IPS-20b (cell line): ENCODE measurements around the gene SLC6A7.

ENCODE experiments used
- H3K27ac ChIP-seq: one replicate; pipeline ENCODE4 v1.5.1; 2013; ENCODE audit warnings: low read length
- H3K27me3 ChIP-seq: 2 replicates; pipeline ENCODE4 v1.6.1; 2013; ENCODE audit warnings: mild to moderate bottlenecking, low read length, inconsistent platforms; ENCODE audit not compliant: insufficient read depth
- H3K36me3 ChIP-seq: 2 replicates; pipeline ENCODE4 v1.6.1; 2013; ENCODE audit warnings: low read depth, mild to moderate bottlenecking, inconsistent platforms, low read length, moderate library complexity; ENCODE audit not compliant: insufficient read depth
- H3K4me1 ChIP-seq: 2 replicates; pipeline ENCODE4 v1.6.1; 2013; ENCODE audit warnings: mild to moderate bottlenecking, control low read depth, inconsistent platforms, low read length, moderate library complexity; ENCODE audit not compliant: insufficient read depth
- H3K4me3 ChIP-seq: 2 replicates; pipeline ENCODE4 v1.5.1; 2013; ENCODE audit warnings: mild to moderate bottlenecking, low read length, inconsistent platforms
- H3K9ac ChIP-seq: 2 replicates; pipeline ENCODE4 v1.6.1; 2013; ENCODE audit warnings: low read depth, mild to moderate bottlenecking, inconsistent platforms, low read length, moderate library complexity
- H3K9me3 ChIP-seq: 2 replicates; pipeline ENCODE4 v1.6.1; 2013; ENCODE audit warnings: mild to moderate bottlenecking, low read depth, low read length, inconsistent platforms; ENCODE audit not compliant: insufficient read depth

Gene SLC6A7

GRCh38 chr5:150176745-150177477 lies 13.0 kb upstream of the SLC6A7 start:
- Histone ChIP-seq H3K9me3 (no peaks in the 10 kb centered on the region), H3K27me3 (peaks cover 23% of the 10 kb centered on the region), H3K4me3 (no peak overlapping the region), H3K4me1 (no peaks in the 10 kb centered on the region), H3K9ac (no peak overlapping the region), H3K27ac (no peak overlapping the region), H3K36me3 (no peaks in the 10 kb centered on the region)

GRCh38 chr5:150177721-150178120 lies 12.1 kb upstream of the SLC6A7 start:
- no peaks in the 10 kb centered on the region for H3K9me3 ChIP-seq
- H3K27me3 ChIP-seq: peaks cover 23% of the 10 kb centered on the region
- H3K27ac ChIP-seq: no peak overlapping the region
- H3K4me3 ChIP-seq: no peak overlapping the region
- H3K9ac ChIP-seq: no peak overlapping the region
- no peaks in the 10 kb centered on the region for H3K36me3 ChIP-seq
- H3K4me1 ChIP-seq: no peaks in the 10 kb centered on the region

GRCh38 chr5:150178262-150178661 lies 11.6 kb upstream of the SLC6A7 start:
- Histone ChIP-seq H3K4me1 (no peaks in the 10 kb centered on the region), H3K9ac (no peak overlapping the region), H3K36me3 (no peaks in the 10 kb centered on the region), H3K9me3 (no peaks in the 10 kb centered on the region), H3K4me3 (no peak overlapping the region), H3K27me3 (peaks cover 22% of the 10 kb centered on the region), H3K27ac (no peak overlapping the region)

DNA sequence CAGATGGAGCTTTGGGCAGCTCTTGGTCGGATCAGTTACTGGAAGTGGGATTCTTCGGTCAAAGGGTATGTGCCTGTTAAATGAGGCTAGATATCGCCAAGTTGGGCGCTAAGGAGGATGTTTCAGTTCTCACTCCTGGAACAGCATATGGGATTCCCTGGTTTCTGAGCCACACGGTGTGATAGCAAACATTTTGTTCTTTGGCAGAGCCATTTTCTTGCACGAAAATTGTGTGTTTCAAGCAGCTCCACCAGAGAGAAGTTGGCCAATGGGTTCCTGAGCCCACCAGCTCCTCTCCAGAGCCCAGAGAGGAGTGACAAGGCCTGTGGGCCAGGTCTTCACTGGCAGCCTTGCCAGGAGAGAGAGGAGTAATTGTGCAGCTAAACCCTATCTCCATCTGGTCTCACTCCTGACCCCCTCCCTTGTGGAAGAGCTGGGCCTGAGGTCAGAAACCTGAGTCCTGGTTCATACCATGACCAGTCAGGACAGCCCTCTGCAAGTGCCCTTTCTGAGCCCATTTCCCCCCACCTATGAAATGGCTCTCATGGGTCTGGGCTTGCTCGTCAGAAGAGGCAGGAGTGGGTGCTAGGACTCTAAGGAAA lies 10.7 kb upstream of the SLC6A7 start:
- H3K9me3 ChIP-seq: no peaks in the 10 kb centered on the region
- H3K4me3 ChIP-seq: no peak overlapping the region

DNA sequence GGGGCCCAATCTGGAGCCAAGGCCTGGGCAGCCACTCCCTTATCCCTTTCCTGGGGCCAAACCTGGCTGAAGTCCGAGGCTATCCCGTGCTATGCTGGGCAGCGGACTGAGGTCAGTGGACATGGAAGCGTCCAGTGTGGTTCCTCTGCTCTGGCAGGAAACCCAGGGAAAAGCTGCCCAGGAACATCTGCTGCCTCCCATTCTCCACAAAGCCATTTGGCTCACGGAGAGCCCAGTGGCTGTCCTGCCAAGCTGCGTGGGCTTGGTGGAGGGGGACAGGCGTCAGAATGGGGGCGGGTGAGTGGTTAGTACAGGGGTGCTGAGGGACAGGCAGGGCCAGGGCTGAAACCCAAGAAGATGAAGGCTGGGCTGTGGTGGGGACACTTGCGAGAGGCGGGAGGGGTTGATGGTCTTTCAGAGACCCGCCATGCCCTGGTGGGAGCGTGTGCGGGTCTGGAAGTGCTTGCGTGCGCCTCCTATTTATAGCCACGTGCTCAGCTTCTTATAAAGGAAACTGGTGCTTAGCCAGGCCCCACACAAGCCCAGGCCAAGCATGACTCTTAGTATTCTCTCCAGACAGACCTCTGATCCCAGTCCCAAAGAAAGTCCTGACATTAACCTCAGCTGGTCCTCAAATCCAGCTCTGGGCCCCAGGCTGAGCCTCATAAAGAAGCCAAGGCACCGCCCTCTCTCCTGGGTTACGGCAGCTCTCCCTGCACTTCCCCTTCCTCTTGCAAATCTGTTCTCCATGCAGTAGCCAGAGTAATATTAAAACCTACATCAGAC lies 9.4 kb upstream of the SLC6A7 start:
- no peaks in the 10 kb centered on the region for H3K9me3 ChIP-seq
- no peaks in the 10 kb centered on the region for H3K36me3 ChIP-seq
- peaks cover 35% of the 10 kb centered on the region for H3K27me3 ChIP-seq
- H3K27ac ChIP-seq: no peak overlapping the region
- no peaks in the 10 kb centered on the region; the same call in 1 of the 2 replicates for H3K4me1 ChIP-seq
- H3K4me3 ChIP-seq: no peak overlapping the region
- H3K9ac ChIP-seq: no peak overlapping the region

More for the DNA sequence above, 10.7 kb upstream of the SLC6A7 start:
- Histone ChIP-seq H3K4me1 (no peaks in the 10 kb centered on the region), H3K36me3 (no peaks in the 10 kb centered on the region), H3K27ac (no peak overlapping the region), H3K27me3 (peaks cover 23% of the 10 kb centered on the region; the same call in 1 of the 2 replicates), H3K9ac (no peak overlapping the region)

- no peak overlapping the region for H3K27ac ChIP-seq
- no peaks in the 10 kb centered on the region for H3K9me3 ChIP-seq
- H3K4me3 ChIP-seq: no peak overlapping the region
- peaks cover 6% of the 10 kb centered on the region for H3K4me1 ChIP-seq
- no peak overlapping the region for H3K9ac ChIP-seq
- no peaks in the 10 kb centered on the region for H3K36me3 ChIP-seq
- H3K27me3 ChIP-seq: peaks cover 41% of the 10 kb centered on the region
Measured at GRCh38 chr5:150181027-150181426, 8.8 kb upstream of the SLC6A7 start.

- Histone ChIP-seq H3K4me3 (no peak overlapping the region), H3K27ac (no peak overlapping the region), H3K27me3 (peaks cover 50% of the 10 kb centered on the region), H3K9ac (no peak overlapping the region), H3K4me1 (peaks cover 12% of the 10 kb centered on the region), H3K36me3 (no peaks in the 10 kb centered on the region), H3K9me3 (no peaks in the 10 kb centered on the region)
Measured at GRCh38 chr5:150181766-150182545, 7.9 kb upstream of the SLC6A7 start.

GRCh38 chr5:150182774-150183173 lies 7.1 kb upstream of the SLC6A7 start:
- no peak overlapping the region for H3K4me3 ChIP-seq
- peaks cover 58% of the 10 kb centered on the region for H3K27me3 ChIP-seq
- no peak overlapping the region for H3K9ac ChIP-seq
- no peaks in the 10 kb centered on the region for H3K36me3 ChIP-seq
- peaks cover 12% of the 10 kb centered on the region for H3K4me1 ChIP-seq
- no peaks in the 10 kb centered on the region for H3K9me3 ChIP-seq
- H3K27ac ChIP-seq: no peak overlapping the region

- Histone ChIP-seq H3K36me3 (no peaks in the 10 kb centered on the region), H3K9ac (no peak overlapping the region)
Measured at GRCh38 chr5:150183436-150183835, 6.4 kb upstream of the SLC6A7 start.

GRCh38 chr5:150184006-150184405 lies 5.9 kb upstream of the SLC6A7 start:
- Histone ChIP-seq H3K27ac (no peak overlapping the region), H3K4me1 (peaks cover 12% of the 10 kb centered on the region), H3K9ac (no peak overlapping the region), H3K4me3 (no peak overlapping the region), H3K27me3 (peaks cover 71% of the 10 kb centered on the region), H3K9me3 (no peaks in the 10 kb centered on the region), H3K36me3 (no peaks in the 10 kb centered on the region)

More at GRCh38 chr5:150183436-150183835, 6.4 kb upstream of the SLC6A7 start:
- Histone ChIP-seq H3K4me1 (peaks cover 12% of the 10 kb centered on the region), H3K9me3 (no peaks in the 10 kb centered on the region), H3K27ac (no peak overlapping the region), H3K4me3 (no peak overlapping the region), H3K27me3 (peaks cover 65% of the 10 kb centered on the region)
